ES-I3 (cell line): ENCODE data around the gene WDR81.
"Not testable (repeated sequence)": the region's sequence is repeated elsewhere in the genome, so short reads cannot be mapped to it uniquely, and the experiment has no call there.

ENCODE experiments used
- H3K36me3 ChIP-seq: 2 replicates; pipeline ENCODE4 v1.6.1; 2013; ENCODE audit warnings: mild to moderate bottlenecking, low read length, control low read depth, moderate library complexity; ENCODE audit not compliant: insufficient read depth
- H3K4me1 ChIP-seq: 2 replicates; pipeline ENCODE4 v1.6.1; 2013; ENCODE audit warnings: mild to moderate bottlenecking, control low read depth, low read length; ENCODE audit not compliant: insufficient read depth
- H3K9ac ChIP-seq: 2 replicates; pipeline ENCODE4 v1.6.1; 2013; ENCODE audit warnings: low read depth, mild to moderate bottlenecking, low read length, moderate library complexity
- H3K9me3 ChIP-seq: 2 replicates; pipeline ENCODE4 v1.6.1; 2013; ENCODE audit warnings: mild to moderate bottlenecking, low read length, moderate library complexity; ENCODE audit not compliant: control insufficient read depth, insufficient read depth

WDR81 gene

GRCh38 chr17:1724351-1724868 lies at the start of gene WDR81:
WDR81 (plus strand) TSS chr17:1724704; CDS start chr17:1724960, 256 bp downstream.
- Histone ChIP-seq H3K9ac (peak within 1 kb of the TSS; percentile 80), H3K4me1 (no peaks in the 10 kb centered on the region), H3K36me3 (no peaks in the 10 kb centered on the region), H3K9me3 (no peaks in the 10 kb centered on the region)

- H3K36me3 ChIP-seq = peaks cover 80% of the 10 kb centered on the region
- H3K9me3 ChIP-seq = no peaks in the 10 kb centered on the region
- H3K9ac ChIP-seq = no peak overlapping the region
- no peaks in the 10 kb centered on the region for H3K4me1 ChIP-seq
These were observed 48.1 kb upstream of the WDR81 start for GRCh38 chr17:1676401-1676800.

GRCh38 chr17:1683459-1683858 lies 41.0 kb upstream of the WDR81 start:
- Histone ChIP-seq H3K4me1 (no peaks in the 10 kb centered on the region), H3K9ac (peak overlapping the region; percentile 92; the same call in 1 of the 2 replicates), H3K36me3 (peaks cover 46% of the 10 kb centered on the region), H3K9me3 (no peaks in the 10 kb centered on the region)

GRCh38 chr17:1684378-1685189 lies 39.9 kb upstream of the WDR81 start, which contains the start of gene PRPF8:
PRPF8 (minus strand) TSS chr17:1684867; CDS start chr17:1684571, 296 bp downstream.
- Histone ChIP-seq H3K9ac (peak within 1 kb of the TSS; percentile 92), H3K9me3 (no peaks in the 10 kb centered on the region), H3K4me1 (no peaks in the 10 kb centered on the region), H3K36me3 (peaks cover 35% of the 10 kb centered on the region)

- Histone ChIP-seq H3K4me1 (no peaks in the 10 kb centered on the region), H3K36me3 (peaks cover 22% of the 10 kb centered on the region), H3K9me3 (no peaks in the 10 kb centered on the region), H3K9ac (no peak overlapping the region)
These were observed 38.4 kb upstream of the WDR81 start for GRCh38 chr17:1686086-1686485.

- H3K9me3 ChIP-seq, H3K9ac ChIP-seq, H3K36me3 ChIP-seq, H3K4me1 ChIP-seq: not testable (repeated sequence)
These were observed 36.1 kb upstream of the WDR81 start for GRCh38 chr17:1688405-1688804.

- H3K36me3 ChIP-seq = no peaks in the 10 kb centered on the region
- H3K9me3 ChIP-seq = no peaks in the 10 kb centered on the region
- H3K4me1 ChIP-seq = no peaks in the 10 kb centered on the region
- H3K9ac ChIP-seq = no peak overlapping the region
These were observed 33.8 kb upstream of the WDR81 start for GRCh38 chr17:1690544-1691221.

- Histone ChIP-seq H3K4me1 (no peaks in the 10 kb centered on the region), H3K36me3 (no peaks in the 10 kb centered on the region), H3K9me3 (no peaks in the 10 kb centered on the region), H3K9ac (no peak overlapping the region)
These were observed 31.2 kb upstream of the WDR81 start for GRCh38 chr17:1693339-1693738.

- H3K4me1 ChIP-seq = no peaks in the 10 kb centered on the region
- H3K36me3 ChIP-seq = no peaks in the 10 kb centered on the region
- no peak overlapping the region for H3K9ac ChIP-seq
- no peaks in the 10 kb centered on the region for H3K9me3 ChIP-seq
These were observed 29.1 kb upstream of the WDR81 start for GRCh38 chr17:1695365-1695764.

GRCh38 chr17:1697681-1698080 lies 26.8 kb upstream of the WDR81 start:
- Histone ChIP-seq H3K36me3 (no peaks in the 10 kb centered on the region), H3K9ac (no peak overlapping the region), H3K9me3 (no peaks in the 10 kb centered on the region), H3K4me1 (no peaks in the 10 kb centered on the region)

GRCh38 chr17:1699891-1700290 lies 24.6 kb upstream of the WDR81 start:
- H3K36me3 ChIP-seq, H3K9ac ChIP-seq, H3K9me3 ChIP-seq, H3K4me1 ChIP-seq: not testable (repeated sequence)

GRCh38 chr17:1703063-1703462 lies 21.4 kb upstream of the WDR81 start:
- Histone ChIP-seq H3K9ac (no peak overlapping the region), H3K9me3 (no peaks in the 10 kb centered on the region), H3K36me3 (no peaks in the 10 kb centered on the region), H3K4me1 (no peaks in the 10 kb centered on the region)

GRCh38 chr17:1705004-1705403 lies 19.5 kb upstream of the WDR81 start:
- Histone ChIP-seq H3K9me3 (no peaks in the 10 kb centered on the region), H3K9ac (no peak overlapping the region), H3K4me1 (no peaks in the 10 kb centered on the region), H3K36me3 (no peaks in the 10 kb centered on the region)

- H3K36me3 ChIP-seq = no peaks in the 10 kb centered on the region
- no peaks in the 10 kb centered on the region for H3K9me3 ChIP-seq
- no peak overlapping the region for H3K9ac ChIP-seq
- 0 out of 2 replicates have a peak, but pooled peaks cover 4% of the 10 kb centered on the region for H3K4me1 ChIP-seq
These were observed 17.4 kb upstream of the WDR81 start for GRCh38 chr17:1707107-1707506.
